ENCODE measurements around the gene COL21A1. TPM values are rescaled to one million over a fixed set of nuclear protein-coding genes. Genes with fewer than 3 reads are reported as not detected.

The COL21A1 gene
- total RNA-seq, 2 donors from 2014 or later = 9.7 to 13.2 TPM

DNA sequence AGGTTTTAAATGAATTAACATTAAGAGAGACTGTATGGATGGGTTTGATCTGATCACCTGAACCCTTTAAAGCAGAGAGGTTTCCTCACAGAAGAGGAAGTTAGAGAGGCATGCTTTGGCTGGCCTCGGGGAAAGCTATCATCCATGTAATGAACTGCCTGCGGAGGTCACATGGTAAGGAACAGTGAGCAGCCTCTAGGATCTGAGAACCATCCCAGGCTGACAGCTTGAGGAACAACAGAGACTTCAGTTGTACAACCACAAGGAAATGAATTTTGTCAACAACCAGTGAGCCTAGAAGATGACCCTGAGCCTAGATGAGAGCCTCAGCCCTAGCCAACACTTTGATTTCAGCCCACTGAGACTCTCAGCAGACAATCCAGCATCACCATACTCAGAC is 2.9 kb upstream of the COL21A1 start:
- no peak for DNase-seq (ENCODE audit: low spot score)
- intact Hi-C loops (cut with DNase I) = no loop called here

DNA sequence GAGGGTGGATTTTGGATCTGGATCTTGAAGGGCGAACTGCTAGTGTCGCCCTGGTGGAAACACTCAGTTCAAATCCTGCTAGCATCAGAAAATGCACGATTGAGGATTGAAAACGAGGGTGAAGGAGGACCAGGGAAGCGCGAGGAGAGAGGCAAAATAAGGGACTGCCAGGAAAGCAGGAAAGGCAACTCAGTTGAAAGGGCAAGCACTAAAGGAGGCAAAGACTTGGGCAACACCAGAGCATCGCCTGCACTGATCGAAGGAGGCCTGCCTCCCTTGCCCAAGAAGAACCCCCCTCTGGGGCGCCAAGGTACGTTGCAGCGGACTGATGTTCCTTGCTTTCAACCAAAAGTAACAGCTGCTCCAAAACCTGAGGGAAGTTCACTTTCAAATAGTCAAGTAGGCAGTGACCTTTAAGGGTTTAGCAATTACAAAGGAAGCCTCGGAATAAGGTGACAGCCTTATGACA is 308 bp upstream of the COL21A1 start:
- intact Hi-C loops (cut with DNase I) = no loop called here
- no peak for DNase-seq (ENCODE audit: low spot score)

DNA sequence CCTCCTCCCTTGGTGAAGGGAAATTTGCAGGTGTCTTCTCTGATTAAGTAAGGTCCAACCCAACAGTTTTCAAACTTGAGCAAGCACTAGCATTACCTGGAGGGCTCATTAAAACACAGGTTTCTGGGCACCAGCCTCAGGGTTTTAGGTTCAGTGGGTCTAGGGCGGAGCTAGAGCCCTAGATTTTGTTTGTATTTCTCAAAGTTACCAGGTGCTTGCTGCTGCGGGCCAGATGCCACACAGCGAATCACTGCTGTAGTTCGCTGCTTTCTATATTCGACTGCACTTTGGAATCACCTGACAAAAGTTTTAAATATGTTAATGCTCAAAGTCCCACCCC is 869 bp downstream of the COL21A1 start:
- no peak for DNase-seq (ENCODE audit: low spot score)
- intact Hi-C loops (cut with DNase I) = no loop called here

DNA sequence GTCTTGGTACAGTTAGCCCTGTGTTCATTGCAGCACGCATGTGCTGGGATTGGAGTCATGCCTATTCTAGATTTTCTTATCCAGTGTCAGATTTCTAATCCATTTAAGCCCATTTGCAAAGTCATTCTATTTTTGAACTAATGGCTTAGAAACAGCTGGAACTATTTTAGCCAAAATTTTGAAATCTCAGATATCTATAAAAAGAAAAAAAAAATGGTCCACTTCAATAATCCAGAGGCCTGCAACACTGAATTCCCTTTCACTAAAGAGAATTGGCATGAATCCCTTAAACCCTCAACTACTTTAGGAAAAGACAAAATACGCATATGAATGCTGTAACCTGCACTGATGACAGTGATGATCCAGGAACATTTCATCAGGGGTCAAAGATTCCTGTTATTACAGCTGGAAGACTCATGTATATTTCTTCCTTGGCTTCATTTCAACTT is 1.5 kb downstream of the COL21A1 start:
- DNase-seq (ENCODE audit: low spot score) = no peak
- intact Hi-C loops (cut with DNase I) = no loop called here

DNA sequence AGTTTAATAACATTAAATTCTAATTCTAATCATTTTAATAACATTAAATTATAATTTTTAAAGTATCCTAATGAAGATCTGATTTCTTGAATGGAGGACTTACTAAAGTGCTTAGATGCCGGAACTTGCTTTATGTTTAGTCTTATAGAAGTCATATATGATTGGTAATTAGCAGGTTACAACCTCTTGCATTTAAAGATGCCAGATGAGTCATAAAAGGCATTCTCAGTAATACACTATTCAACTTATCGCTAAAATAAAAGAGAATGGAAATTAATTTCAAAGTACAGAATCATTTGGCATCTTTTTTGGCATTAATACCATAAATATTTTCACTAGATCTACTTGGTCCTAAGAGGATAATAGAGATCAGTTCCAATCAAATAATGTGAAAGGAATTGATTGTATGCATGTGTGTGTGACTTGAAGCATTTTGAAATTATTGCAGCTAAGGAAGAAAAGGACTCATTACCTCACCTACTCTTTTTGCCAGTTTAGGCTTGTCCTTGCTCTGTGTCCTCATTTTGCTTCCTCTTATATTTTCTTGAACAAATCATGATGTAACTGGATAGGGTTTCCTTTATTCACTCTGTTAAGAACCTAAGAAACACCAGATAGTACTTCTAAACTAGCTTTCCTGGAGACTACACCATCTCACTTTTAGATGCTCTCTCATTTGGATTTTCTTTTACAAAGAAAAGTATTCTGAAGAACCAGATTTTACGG is 2.7 kb downstream of the COL21A1 start:
- DNase-seq (ENCODE audit: low spot score) = no peak
- intact Hi-C loops (cut with DNase I) = no loop called here

DNA sequence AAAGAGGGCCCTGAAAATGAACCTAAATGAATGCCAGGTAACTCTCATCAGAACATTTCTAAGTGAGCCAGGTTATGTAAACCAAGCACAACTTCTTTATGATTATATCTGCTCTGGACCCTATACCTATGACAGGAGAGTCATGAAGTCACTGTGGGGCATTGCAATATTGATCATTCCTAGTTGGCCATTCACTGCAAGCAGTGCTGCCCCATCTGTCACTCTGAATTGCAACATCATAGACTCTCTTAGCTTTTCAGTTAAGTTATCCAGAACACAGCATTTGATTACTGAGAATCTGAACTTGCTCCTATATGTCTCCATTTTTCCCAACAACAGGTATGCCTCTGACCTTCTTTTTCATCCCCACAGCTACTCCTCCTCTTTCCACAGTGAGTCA is 3.3 kb downstream of the COL21A1 start:
- intact Hi-C loops (cut with DNase I) = no loop called here
- no peak for DNase-seq (ENCODE audit: low spot score)

DNA sequence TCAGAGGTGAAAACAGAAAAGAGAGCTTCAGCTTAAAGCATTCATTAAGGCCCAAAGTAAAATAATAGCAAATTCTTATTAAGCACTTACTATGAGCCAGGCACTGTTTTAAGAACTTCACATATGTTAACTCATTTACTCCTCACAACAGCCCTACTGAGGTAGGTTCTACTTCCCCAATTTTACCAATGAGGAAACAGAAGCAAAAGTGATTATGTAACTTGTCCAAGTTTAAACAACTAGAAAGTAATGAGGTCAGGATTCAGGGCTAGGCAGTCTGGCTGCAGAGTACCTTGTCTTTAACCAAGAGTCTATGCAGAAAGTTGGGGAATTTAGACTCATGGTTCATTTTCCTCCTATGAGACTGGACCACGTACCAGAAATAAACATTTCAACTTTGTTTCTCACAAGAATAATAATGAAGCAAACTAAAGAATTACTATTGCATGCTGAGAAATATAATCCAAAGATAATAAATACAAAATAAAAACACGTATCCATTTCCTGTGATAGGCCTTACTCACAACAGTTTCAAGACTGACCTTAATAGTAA is 3.8 kb downstream of the COL21A1 start:
- intact Hi-C loops (cut with DNase I) = no loop called here
- DNase-seq (ENCODE audit: low spot score) = no peak

DNA sequence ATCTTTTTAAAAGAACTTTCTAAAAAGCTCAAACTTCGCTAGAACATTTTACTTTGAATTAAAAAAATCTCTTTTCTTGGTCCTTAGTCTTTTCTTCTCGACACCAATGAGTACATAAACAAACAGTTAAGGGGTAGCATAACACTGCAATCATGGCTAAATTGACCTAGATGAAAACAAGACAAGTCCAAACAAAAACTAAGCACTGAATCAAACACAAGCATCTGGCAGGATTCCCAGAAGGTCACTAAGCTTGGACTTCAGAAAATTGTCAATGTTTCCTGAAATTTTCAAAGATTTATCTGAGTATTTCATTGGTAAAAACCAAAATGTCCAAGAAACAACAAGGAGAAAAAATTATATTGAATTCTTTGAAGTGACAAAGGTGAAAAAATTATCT is 5.0 kb downstream of the COL21A1 start:
- intact Hi-C loops (cut with DNase I) = no loop called here
- DNase-seq (ENCODE audit: low spot score) = no peak

DNA sequence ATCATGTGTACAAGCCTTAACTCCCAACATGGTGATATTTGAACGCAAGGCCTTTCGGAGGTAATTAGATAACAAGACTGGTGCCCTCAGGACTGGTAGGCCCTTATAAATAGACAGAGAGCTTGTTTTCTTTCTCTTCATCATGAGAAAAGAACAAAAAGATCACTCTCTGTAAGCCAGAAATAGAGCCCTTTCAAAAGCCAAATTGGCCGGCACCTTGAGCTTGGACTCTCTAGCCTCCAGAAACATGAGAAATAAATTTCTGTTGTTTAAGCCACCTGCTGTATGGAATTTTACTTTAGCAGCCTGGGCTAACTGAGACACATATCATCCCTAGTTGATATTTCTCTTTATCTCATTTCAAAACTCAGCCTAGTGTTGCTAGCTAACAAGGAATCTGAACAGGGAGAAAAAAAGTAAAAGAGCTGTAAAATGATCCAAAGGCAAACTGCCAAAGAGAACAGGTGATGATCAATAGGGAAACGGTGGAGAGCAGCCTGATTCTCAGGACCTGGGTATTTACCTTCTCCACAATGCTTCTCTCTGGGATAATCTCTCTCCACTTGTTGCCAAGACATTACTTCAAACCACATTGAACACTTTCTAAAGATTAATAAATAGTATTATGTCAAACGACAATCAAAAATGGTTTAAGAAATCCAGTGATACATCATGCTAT is 6.1 kb downstream of the COL21A1 start:
- intact Hi-C loops (cut with DNase I) = no loop called here
- no peak for DNase-seq (ENCODE audit: low spot score)

DNA sequence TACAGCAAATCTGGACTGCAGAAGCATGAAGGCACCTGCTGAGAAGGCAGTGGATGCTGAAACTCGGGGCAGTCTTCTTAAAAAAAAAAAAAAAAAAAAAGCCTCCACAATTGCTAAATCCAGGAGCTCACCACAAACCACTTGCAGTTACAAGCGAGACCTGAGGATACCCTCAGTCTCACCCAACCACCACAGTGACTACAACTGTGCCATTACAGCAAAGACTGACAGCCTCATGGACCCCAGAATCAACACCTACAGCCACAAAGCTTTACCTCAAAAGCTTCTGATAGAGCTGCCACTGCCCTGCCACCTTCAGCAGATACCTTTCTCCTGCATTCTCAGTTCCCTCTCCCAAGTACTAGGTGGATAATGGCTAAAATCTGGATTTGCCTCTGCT is 9.0 kb downstream of the COL21A1 start:
- DNase-seq (ENCODE audit: low spot score) = no peak
- intact Hi-C loops (cut with DNase I) = no loop called here

DNA sequence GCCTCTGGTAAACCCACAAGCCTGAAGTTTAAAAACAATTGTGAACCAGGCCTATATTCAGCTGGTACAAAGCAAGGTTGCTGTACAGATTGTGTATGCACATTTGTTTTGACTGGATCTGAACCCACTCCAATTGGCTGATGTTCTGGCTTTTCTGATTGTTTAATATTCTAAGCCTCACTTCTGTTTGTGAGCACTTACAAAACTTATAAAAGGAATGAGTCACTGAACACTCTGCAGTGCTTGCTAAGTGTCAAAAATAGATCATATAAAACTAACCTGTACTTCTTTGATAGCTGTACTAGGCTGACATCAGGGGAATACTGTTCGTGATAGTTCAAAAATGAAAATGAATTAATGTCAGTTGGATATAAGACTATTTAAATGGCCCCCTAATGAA is 12.1 kb downstream of the COL21A1 start:
- intact Hi-C loops (cut with DNase I) = no loop called here
- DNase-seq (ENCODE audit: low spot score) = no peak

DNA sequence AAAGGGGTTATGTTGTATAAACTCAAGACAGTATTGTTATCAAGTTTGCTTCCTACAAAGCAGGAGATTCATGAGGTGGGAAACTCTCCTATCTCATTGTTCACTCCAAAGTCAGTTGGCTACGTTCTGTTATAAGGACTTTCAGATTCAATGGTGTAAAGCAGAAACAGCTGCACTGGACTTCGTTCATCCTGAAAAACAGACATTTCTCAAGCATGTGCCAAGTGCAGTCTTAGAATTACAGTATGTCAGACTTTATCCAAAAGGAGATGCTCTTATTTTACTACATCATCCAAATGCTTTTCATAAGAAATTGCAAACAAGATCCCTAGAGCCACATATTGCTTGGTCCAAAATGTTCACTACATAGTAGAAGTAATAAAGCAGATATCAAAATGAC is 14.9 kb downstream of the COL21A1 start:
- DNase-seq (ENCODE audit: low spot score) = no peak
- intact Hi-C loops (cut with DNase I) = no loop called here

DNA sequence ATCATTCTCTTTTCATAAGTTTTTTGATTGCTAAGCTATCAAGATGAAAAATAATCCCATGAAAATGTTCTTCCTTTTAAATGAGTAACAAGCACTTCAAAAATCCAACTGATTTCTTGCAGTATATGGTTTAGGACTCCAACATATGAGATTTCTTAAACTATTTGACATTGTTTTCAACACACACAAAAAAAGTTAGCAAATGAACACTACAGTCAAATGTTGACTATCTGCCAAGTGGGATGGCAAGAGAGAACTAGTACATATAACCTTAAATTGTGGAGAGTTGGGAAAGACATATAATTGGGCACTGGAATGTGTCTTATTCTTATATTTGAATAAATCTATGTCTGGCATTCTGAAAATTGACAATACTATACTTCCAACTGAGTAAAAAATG is 15.6 kb downstream of the COL21A1 start:
- DNase-seq (ENCODE audit: low spot score) = no peak
- intact Hi-C loops (cut with DNase I) = no loop called here

DNA sequence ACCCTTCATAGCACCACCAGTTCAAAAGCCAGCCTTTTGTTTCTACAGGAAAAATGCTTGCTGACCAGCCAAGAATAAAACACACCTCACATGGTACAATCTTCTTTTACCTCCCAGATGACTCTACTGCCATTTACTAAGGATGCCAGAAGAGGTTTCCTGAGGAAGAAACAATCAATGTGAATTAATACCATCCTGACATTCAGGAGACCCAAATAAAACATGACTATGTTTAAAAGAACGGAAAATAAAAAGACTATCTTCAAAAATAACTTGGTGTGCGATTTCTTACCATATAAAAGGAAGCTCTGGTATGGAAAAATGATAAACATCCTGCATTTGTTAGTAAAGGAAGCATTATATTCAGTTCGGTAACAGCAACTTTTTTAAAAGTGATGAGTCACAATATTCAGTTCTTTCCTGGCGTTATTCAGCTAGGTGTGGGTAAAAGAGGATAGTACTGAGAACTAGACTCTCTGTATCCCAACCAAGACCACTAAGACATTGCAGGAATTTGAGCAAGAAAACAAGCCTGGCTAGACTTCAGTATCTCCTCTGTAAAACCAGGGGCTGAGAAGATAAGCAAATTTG is 16.3 kb downstream of the COL21A1 start:
- no peak for DNase-seq (ENCODE audit: low spot score)
- intact Hi-C loops (cut with DNase I) = no loop called here

DNA sequence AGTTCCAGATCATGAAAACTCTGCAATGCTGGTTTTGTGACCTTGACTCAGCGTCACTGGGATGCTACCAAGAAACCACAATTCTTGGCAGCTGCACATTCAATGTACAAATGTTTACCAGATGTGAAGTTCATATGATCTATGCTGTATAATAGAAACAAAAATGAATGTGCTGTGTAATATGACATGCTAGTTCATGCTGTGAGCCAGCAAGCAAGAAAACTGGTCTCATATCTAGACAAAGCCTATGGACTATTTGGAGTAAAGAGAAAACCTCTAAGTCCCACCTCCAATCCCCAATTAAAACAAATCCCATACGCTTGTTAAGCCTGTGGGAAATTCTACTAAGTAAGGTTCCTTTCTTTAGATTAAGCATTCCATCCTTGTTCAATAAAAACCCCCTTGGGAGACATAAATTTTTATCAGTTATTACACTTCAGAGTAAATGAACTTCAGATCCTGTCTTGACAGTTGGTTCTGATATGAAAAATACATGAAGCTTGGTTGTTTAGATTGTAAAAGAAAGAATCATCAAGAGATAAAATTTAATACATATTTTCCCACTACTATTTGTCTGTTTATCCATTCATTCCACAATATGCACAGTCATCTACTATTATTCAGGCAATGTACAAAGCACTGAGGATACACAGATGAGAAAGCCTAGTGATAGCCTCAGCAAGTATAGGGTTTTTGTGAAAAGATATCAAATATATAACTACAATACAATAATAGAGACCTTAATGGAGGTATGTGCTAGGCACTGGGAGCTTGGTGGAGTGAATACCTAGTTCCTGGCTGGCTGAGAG is 20.1 kb downstream of the COL21A1 start:
- intact Hi-C loops (cut with DNase I) = no loop called here
- no peak for DNase-seq (ENCODE audit: low spot score)

DNA sequence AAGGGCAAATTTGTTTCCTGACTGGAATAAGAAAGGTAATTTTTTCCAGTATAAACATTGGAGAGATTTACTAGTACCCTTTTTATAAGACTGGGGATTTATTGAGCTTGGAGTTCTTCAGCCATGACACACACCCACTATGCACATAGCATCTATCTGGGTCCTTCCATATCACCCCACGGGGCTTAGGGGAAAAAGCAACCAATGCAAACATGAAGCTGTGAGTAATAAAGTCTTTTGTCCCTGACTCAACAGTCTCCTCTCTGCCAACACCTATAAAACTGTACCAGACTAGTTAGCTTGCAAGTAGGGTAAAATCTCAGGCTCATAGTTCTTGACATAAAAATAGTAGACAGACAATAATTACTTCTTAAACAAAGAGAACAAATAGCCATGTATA is 23.4 kb downstream of the COL21A1 start:
- no peak for DNase-seq (ENCODE audit: low spot score)
- intact Hi-C loops (cut with DNase I) = no loop called here

DNA sequence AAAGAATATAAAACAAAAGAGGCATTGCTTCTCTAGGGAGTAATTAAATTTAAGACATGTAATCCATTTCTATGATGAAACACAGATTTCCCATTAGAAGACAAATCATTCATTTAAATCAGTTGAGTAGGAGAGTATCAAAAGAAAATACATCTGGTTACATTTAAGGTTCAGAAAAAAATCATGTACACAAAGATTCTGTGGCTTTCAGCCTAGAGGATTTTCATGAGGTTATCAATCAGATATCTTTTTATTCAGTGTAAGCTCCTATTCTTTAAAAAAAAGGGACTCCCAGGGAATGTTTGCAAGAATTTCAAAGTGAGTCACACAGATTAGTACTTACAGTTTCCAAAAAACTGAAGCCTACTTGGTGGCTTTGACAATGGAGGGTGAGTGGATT is 24.9 kb downstream of the COL21A1 start:
- intact Hi-C loops (cut with DNase I) = no loop called here
- no peak for DNase-seq (ENCODE audit: low spot score)

DNA sequence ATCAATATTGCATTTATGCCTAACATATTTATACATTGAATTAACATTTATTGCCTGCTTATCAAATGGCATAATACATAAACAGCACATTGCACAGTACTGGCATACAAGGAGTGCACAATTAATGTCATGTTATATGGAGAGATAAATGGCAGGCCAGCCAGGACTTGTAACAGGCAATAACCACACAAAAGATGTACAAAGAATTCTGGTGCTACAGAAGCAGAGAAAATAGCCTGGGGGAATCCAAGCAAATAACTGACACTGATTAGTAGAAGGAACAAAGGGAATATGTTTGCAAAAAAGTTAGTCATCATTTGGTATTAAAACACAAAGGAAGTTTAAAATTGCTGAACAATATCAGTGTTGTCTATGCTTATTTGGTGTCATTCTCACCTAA is 27.3 kb downstream of the COL21A1 start:
- intact Hi-C loops (cut with DNase I) = no loop called here
- no peak for DNase-seq (ENCODE audit: low spot score)

DNA sequence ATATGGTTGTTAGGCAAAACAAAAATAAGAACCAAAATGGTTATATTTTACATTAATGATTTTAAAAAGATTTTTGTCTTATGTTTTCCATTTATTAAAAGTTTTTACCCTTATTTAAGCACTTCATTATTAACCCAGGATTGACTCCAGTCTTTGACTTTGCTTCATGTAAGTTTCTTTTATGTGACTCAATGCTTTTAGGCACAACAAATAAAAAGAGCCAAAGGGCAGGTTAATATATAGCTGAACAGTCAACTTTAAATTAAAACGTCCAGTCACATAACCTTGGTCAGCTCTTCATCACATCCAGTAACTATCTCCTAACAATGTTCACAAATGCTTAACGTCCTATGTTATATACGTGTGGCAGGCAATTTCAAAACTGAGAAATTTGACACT is 32.7 kb downstream of the COL21A1 start:
- no peak for DNase-seq (ENCODE audit: low spot score)
- intact Hi-C loops (cut with DNase I) = no loop called here

All from posterior vena cava (tissue), 2 donors.